ENCODE measurements around the gene CISD1.

The CISD1 gene

GRCh38 chr10:58316874-58317273 is 47.9 kb downstream of the CISD1 start:
- no peak for DNase-seq

GRCh38 chr10:58318346-58318745 is 49.4 kb downstream of the CISD1 start:
- DNase-seq: no peak

- no peak for DNase-seq
Measured at GRCh38 chr10:58319599-58319998, 50.6 kb downstream of the CISD1 start.

- DNase-seq: no peak
Measured at GRCh38 chr10:58320351-58321049, 51.5 kb downstream of the CISD1 start.

- no peak for DNase-seq
Measured at GRCh38 chr10:58322072-58322834, 53.3 kb downstream of the CISD1 start.

GRCh38 chr10:58322835-58323209 is 53.9 kb downstream of the CISD1 start:
- DNase-seq: no peak

GRCh38 chr10:58326967-58327381 is 58.0 kb downstream of the CISD1 start:
- no peak for DNase-seq

GRCh38 chr10:58328233-58328632 is 59.3 kb downstream of the CISD1 start:
- DNase-seq: no peak

- DNase-seq: no peak
Measured at GRCh38 chr10:58330431-58330830, 61.5 kb downstream of the CISD1 start.

GRCh38 chr10:58331646-58332045 is 62.7 kb downstream of the CISD1 start:
- DNase-seq: no peak

GRCh38 chr10:58334817-58335305 is 65.9 kb downstream of the CISD1 start, which contains the start of gene UBE2D1:
Gene UBE2D1 (plus strand): TSS chr10:58335006. CDS start chr10:58335202, 196 bp downstream.
- peak; percentile 88 for DNase-seq

- peak; percentile 19 for DNase-seq
Measured at GRCh38 chr10:58335306-58336005, 66.5 kb downstream of the CISD1 start.

- DNase-seq: no peak
Measured at GRCh38 chr10:58336242-58336641, 67.3 kb downstream of the CISD1 start.
